Activated naive CD4-positive, alpha-beta T cell treated with anti-CD3 and anti-CD28 coated beads, Interleukin-2, amount 50 U/mL, for 24 hours (primary cell): ENCODE measurements around the gene TXLNG.
"Not testable (repeated sequence)": the region's sequence is repeated elsewhere in the genome, so short reads cannot be mapped to it uniquely, and the experiment has no call there.

ENCODE experiments used
- H3K27ac Mint-ChIP-seq: one replicate; pipeline ENCODE4 v1.8.0; 2021; ENCODE audit warnings: mild to moderate bottlenecking, mixed read lengths
- H3K27me3 Mint-ChIP-seq: one replicate; pipeline ENCODE4 v1.8.0; 2021; ENCODE audit warnings: mixed read lengths
- H3K36me3 Mint-ChIP-seq: one replicate; pipeline ENCODE4 v1.8.0; 2021; ENCODE audit warnings: mixed read lengths
- H3K4me1 Mint-ChIP-seq: one replicate; pipeline ENCODE4 v1.8.0; 2021; ENCODE audit warnings: mixed read lengths
- H3K4me3 Mint-ChIP-seq: one replicate; pipeline ENCODE4 v1.8.0; 2021; ENCODE audit warnings: mild to moderate bottlenecking, mixed read lengths
- H3K9me3 Mint-ChIP-seq: one replicate; pipeline ENCODE4 v1.8.0; 2021; ENCODE audit warnings: mixed read lengths

TXLNG gene

GRCh38 chrX:16786139-16786790, at the start of gene TXLNG:
TSS of gene TXLNG (plus strand) at chrX:16786466. CDS start at chrX:16786488, 22 bp downstream.
- Mint-ChIP-seq H3K27me3 (no peaks in the 10 kb centered on the region), H3K9me3 (no peaks in the 10 kb centered on the region), H3K27ac (peak within 1 kb of the TSS; percentile 92), H3K4me3 (peak within 1 kb of the TSS; percentile 99), H3K36me3 (no peaks in the 10 kb centered on the region), H3K4me1 (peaks cover 13% of the 10 kb centered on the region)

DNA sequence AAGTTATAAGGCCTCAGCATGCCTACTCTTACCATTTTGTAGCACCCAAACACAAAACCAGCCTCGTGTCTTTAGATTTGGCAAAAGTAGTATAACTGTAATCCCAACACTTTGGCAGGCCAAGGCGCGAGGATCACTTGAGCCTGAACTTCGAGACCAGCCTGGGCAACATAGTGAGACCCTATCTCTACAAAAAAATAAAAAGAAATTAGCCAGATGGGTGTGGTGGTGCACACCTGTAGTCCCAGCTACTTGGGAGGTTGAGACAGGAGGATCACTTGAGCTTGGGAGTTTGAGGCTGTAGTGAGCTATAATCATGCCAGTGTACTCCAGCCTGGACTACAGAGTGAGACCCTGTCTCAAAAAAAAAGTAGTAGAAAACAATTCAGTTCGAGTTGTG, 49.2 kb upstream of the TXLNG start:
- no peak overlapping the region for H3K4me3 Mint-ChIP-seq
- H3K27me3 Mint-ChIP-seq: no peaks in the 10 kb centered on the region
- H3K9me3 Mint-ChIP-seq: no peaks in the 10 kb centered on the region
- H3K36me3 Mint-ChIP-seq: peaks cover 11% of the 10 kb centered on the region
- no peak overlapping the region for H3K27ac Mint-ChIP-seq
- H3K4me1 Mint-ChIP-seq: peaks cover 4% of the 10 kb centered on the region

- no peaks in the 10 kb centered on the region for H3K27me3 Mint-ChIP-seq
- no peak overlapping the region for H3K27ac Mint-ChIP-seq
- no peaks in the 10 kb centered on the region for H3K9me3 Mint-ChIP-seq
- H3K36me3 Mint-ChIP-seq: peaks cover 11% of the 10 kb centered on the region
- no peak overlapping the region for H3K4me3 Mint-ChIP-seq
- no peaks in the 10 kb centered on the region for H3K4me1 Mint-ChIP-seq
These were observed 46.7 kb upstream of the TXLNG start for GRCh38 chrX:16739574-16739973.

DNA sequence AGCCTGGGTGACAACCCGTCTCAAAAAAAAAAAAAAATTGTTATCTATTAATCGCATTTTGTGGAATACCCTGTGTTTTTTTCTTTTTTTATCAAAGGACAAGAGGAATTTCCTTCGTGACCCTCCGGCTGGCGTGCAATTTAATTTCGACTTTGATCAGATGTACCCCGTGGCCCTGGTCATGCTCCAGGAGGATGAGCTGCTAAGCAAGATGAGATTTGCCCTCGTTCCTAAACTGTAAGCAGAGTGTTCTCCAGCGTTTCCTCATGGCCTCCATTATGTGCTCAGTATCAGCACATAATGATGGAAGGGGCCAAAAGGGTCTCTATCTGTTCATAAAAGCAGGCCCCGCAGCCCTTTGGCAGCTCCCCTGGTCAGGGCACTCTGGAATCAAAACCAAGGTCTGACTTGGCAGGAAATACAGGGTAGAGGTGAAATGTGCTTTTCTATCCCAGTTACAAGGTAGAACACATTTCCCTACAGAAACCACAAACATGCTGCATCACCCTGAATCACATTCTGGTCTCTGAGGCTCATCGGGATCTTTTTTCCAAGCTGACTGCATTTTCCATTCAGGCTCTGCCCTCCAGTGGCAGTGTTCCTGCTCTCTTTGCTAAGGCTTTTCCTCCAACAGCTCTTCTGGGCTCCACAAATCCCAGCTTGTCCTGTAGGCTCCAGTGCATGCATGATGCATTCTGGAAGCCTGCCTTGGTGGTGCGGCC, 42.5 kb upstream of the TXLNG start:
- no peaks in the 10 kb centered on the region for H3K27me3 Mint-ChIP-seq
- H3K9me3 Mint-ChIP-seq: no peaks in the 10 kb centered on the region
- H3K4me3 Mint-ChIP-seq: no peak overlapping the region
- H3K36me3 Mint-ChIP-seq: peaks cover 4% of the 10 kb centered on the region
- no peaks in the 10 kb centered on the region for H3K4me1 Mint-ChIP-seq
- H3K27ac Mint-ChIP-seq: no peak overlapping the region

DNA sequence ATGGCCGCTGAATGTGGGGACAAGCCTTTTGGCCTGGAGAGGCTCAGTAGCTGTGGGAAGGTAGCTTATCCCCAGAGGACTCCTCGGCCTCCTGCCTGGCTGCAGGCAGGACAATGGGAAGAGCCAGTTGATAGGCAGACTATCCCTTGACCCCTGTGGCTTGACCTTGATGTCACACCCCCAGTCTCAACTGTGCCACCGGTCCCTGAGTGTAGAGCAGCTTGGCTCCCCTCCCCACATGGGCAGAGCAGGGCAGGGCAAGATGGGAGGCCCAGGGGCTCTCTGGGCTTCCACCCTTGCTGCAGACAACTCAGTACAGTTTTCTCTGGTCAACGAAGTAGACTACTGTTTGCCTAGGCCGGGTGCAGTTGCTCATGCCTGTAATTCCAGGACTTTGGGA, 41.2 kb upstream of the TXLNG start:
- Mint-ChIP-seq H3K27me3 (no peaks in the 10 kb centered on the region), H3K4me3 (no peak overlapping the region), H3K36me3 (peaks cover 4% of the 10 kb centered on the region), H3K27ac (no peak overlapping the region), H3K4me1 (no peaks in the 10 kb centered on the region), H3K9me3 (no peaks in the 10 kb centered on the region)

DNA sequence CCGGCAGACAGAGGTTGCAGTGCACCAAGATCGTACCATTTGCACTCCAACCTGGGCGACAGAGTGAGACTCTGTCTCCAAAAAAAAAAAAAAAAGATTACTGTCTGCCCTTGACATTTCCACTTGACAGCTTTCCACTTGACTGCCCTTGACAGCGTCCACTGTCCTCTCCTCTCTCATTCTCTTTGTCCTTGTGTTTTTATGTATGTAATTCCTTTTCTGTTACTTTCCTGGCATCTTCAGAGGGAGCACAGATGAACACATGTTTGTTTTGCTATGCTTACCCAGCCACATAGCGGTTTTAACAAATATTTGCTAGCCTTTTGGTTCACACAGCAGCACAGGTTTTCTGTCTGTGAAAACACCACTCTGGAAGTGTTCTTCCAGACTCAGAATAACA, 40.6 kb upstream of the TXLNG start:
- Mint-ChIP-seq H3K4me3 (no peak overlapping the region), H3K27me3 (no peaks in the 10 kb centered on the region), H3K36me3 (peaks cover 2% of the 10 kb centered on the region), H3K9me3 (no peaks in the 10 kb centered on the region), H3K27ac (no peak overlapping the region), H3K4me1 (no peaks in the 10 kb centered on the region)

DNA sequence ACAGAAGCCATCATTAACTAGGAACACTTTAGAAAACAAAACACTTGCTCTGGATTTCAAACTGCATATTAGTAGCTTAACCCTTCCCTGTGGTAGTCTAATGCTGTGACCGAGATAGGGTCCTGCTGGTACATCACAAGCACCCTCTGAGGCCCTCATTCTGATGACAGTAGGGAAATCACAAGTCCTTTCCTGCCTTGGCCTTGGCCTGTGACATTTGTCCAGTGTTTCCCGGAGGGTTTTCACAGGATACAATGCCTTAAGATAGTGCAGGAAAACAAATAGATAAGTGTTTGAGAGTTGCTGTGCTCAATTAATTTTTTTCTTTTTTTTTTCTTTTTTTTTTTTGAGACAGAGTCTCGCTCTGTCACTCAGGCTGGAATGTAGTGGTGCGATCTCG, 37.8 kb upstream of the TXLNG start:
- Mint-ChIP-seq H3K36me3 (peaks cover 2% of the 10 kb centered on the region), H3K9me3 (no peaks in the 10 kb centered on the region), H3K27me3 (no peaks in the 10 kb centered on the region), H3K4me1 (no peaks in the 10 kb centered on the region), H3K27ac (no peak overlapping the region), H3K4me3 (no peak overlapping the region)

- Mint-ChIP-seq H3K27ac (no peak overlapping the region), H3K4me3 (no peak overlapping the region), H3K9me3 (no peaks in the 10 kb centered on the region), H3K4me1 (no peaks in the 10 kb centered on the region), H3K36me3 (no peaks in the 10 kb centered on the region), H3K27me3 (no peaks in the 10 kb centered on the region)
These were observed 36.1 kb upstream of the TXLNG start for GRCh38 chrX:16750136-16750535.

DNA sequence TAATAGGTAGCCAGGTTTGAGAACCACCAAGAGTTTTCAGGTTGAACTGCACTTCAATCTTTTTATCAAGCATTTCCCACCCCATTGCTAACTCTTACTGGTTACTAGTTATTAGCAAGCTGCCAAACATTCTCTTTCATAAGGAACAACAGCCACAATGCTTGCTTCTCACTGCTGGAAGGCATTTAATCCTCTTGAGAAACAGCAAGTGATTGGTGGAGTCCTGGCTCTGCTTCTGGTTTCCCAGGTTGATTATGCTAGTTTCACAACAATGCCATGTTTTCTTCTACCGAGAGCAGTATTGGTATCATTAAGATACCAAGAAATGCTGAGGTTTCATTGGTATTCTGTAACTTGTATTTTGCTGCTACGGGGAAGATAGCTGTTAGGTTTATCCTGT, 32.2 kb upstream of the TXLNG start:
- Mint-ChIP-seq H3K4me1 (no peaks in the 10 kb centered on the region), H3K27ac (no peak overlapping the region), H3K27me3 (no peaks in the 10 kb centered on the region), H3K36me3 (peaks cover 2% of the 10 kb centered on the region), H3K9me3 (no peaks in the 10 kb centered on the region), H3K4me3 (no peak overlapping the region)

DNA sequence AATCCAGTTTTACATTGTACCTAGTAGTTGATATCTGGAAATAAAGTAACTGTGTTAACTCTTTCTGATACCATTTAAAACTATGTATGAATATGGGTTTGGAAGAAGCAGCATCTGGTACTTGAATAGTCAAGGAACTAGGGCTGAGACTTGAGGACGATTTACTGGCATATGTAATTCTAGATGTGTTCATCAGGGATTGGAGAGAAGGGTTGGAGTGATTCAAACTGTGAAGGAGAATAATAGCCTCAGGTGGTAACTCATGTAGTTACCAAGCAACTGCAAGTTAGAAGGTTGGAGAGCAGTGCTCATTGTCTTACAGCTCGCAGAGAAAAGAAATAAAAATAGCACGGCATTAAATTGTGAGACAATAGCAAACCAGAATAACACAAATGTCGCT, 29.5 kb upstream of the TXLNG start:
- Mint-ChIP-seq H3K4me3 (no peak overlapping the region), H3K4me1 (no peaks in the 10 kb centered on the region), H3K27me3 (no peaks in the 10 kb centered on the region), H3K9me3 (no peaks in the 10 kb centered on the region), H3K36me3 (peaks cover 2% of the 10 kb centered on the region), H3K27ac (no peak overlapping the region)

- not testable (repeated sequence) for H3K27me3 Mint-ChIP-seq, H3K36me3 Mint-ChIP-seq, H3K27ac Mint-ChIP-seq, H3K4me3 Mint-ChIP-seq, H3K9me3 Mint-ChIP-seq, H3K4me1 Mint-ChIP-seq
These were observed 24.8 kb upstream of the TXLNG start for GRCh38 chrX:16761500-16761899.

GRCh38 chrX:16762579-16762978, 23.7 kb upstream of the TXLNG start:
- Mint-ChIP-seq H3K27me3 (no peaks in the 10 kb centered on the region), H3K4me3 (no peak overlapping the region), H3K4me1 (no peaks in the 10 kb centered on the region), H3K36me3 (no peaks in the 10 kb centered on the region), H3K27ac (no peak overlapping the region), H3K9me3 (no peaks in the 10 kb centered on the region)

DNA sequence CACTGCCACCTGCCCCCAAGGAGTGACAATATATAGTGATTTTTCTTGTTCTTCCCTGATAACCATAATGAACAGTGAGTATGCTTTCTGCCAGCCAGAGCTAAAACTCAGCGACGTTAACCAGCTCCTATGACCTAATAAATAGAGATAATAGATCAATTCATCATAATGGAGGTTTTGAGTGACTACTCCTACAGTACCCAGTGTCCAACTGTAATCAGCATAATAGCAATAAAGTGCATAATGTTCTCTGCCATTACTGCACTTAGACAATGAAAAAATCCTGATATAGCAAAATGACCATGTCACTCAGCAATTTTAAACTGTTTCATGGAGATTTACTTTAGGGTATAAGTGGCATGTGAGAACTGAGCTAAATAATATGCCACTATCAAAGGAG, 20.7 kb upstream of the TXLNG start:
- Mint-ChIP-seq H3K36me3 (no peaks in the 10 kb centered on the region), H3K9me3 (no peaks in the 10 kb centered on the region), H3K4me3 (no peak overlapping the region), H3K27me3 (no peaks in the 10 kb centered on the region), H3K27ac (no peak overlapping the region), H3K4me1 (no peaks in the 10 kb centered on the region)

- Mint-ChIP-seq H3K27me3 (no peaks in the 10 kb centered on the region), H3K4me3 (no peak overlapping the region), H3K27ac (no peak overlapping the region), H3K4me1 (no peaks in the 10 kb centered on the region), H3K36me3 (no peaks in the 10 kb centered on the region), H3K9me3 (no peaks in the 10 kb centered on the region)
These were observed 15.2 kb upstream of the TXLNG start for GRCh38 chrX:16770970-16771482.

- no peak overlapping the region for H3K27ac Mint-ChIP-seq
- H3K36me3 Mint-ChIP-seq: no peaks in the 10 kb centered on the region
- H3K9me3 Mint-ChIP-seq: no peaks in the 10 kb centered on the region
- no peak overlapping the region for H3K4me3 Mint-ChIP-seq
- no peaks in the 10 kb centered on the region for H3K4me1 Mint-ChIP-seq
- no peaks in the 10 kb centered on the region for H3K27me3 Mint-ChIP-seq
These were observed 14.5 kb upstream of the TXLNG start for GRCh38 chrX:16771483-16772398.

- Mint-ChIP-seq H3K36me3 (no peaks in the 10 kb centered on the region), H3K27ac (no peak overlapping the region), H3K9me3 (no peaks in the 10 kb centered on the region), H3K4me3 (no peak overlapping the region), H3K4me1 (no peaks in the 10 kb centered on the region), H3K27me3 (no peaks in the 10 kb centered on the region)
These were observed 13.8 kb upstream of the TXLNG start for GRCh38 chrX:16772460-16772859.
